DMS79 treated with DMSO at 0.1 percent for 48 hours (cell line): ENCODE measurements around the gene DDX51.
"Not testable (repeated sequence)": the region's sequence is repeated elsewhere in the genome, so short reads cannot be mapped to it uniquely, and the experiment has no call there.

Source experiments
- DNase-seq: peaks from one replicate; lab custom pipeline; 2025; lab: John Stamatoyannopoulos, UW

DDX51 gene

GRCh38 chr12:132154941-132155770 lies 11.0 kb upstream of the DDX51 start:
- DNase-seq: no peak

- DNase-seq: no peak
Measured at GRCh38 chr12:132154341-132154761, 10.2 kb upstream of the DDX51 start.

GRCh38 chr12:132153501-132154340 lies 9.6 kb upstream of the DDX51 start:
- DNase-seq: peak; percentile 75

GRCh38 chr12:132152953-132153352 lies 8.8 kb upstream of the DDX51 start:
- no peak for DNase-seq

GRCh38 chr12:132152411-132152821 lies 8.3 kb upstream of the DDX51 start:
- DNase-seq: no peak

GRCh38 chr12:132151766-132152410 lies 7.8 kb upstream of the DDX51 start:
- DNase-seq: no peak

GRCh38 chr12:132151145-132151765 lies 7.1 kb upstream of the DDX51 start:
- no peak for DNase-seq

GRCh38 chr12:132150780-132151144 lies 6.6 kb upstream of the DDX51 start:
- DNase-seq: no peak

- DNase-seq: not testable (repeated sequence)
Measured at GRCh38 chr12:132149526-132149925, 5.4 kb upstream of the DDX51 start.

- DNase-seq: no peak
Measured at GRCh38 chr12:132148368-132149045, 4.4 kb upstream of the DDX51 start.

- no peak for DNase-seq
Measured at GRCh38 chr12:132147423-132148367, 3.6 kb upstream of the DDX51 start.

GRCh38 chr12:132146772-132147422 lies 2.8 kb upstream of the DDX51 start:
- no peak for DNase-seq

GRCh38 chr12:132146098-132146497 lies 2.0 kb upstream of the DDX51 start:
- no peak for DNase-seq

GRCh38 chr12:132145334-132145733 lies 1.2 kb upstream of the DDX51 start:
- DNase-seq: no peak

GRCh38 chr12:132144810-132145168 lies 670 bp upstream of the DDX51 start:
- DNase-seq: no peak

GRCh38 chr12:132143336-132144071 lies 615 bp downstream of the DDX51 start:
- DNase-seq: no peak

GRCh38 chr12:132142679-132143335 lies 1.3 kb downstream of the DDX51 start:
- no peak for DNase-seq

- no peak for DNase-seq
Measured at GRCh38 chr12:132141976-132142678, 2.0 kb downstream of the DDX51 start.
